SK-N-MC (cell line): ENCODE measurements around the gene APOB.

Experiments
- EZH2 ChIP-seq: fragments of 200-600 bp; sonication (generic); IDR thresholded peaks from one replicate; pipeline ENCODE4 v1.6.1; 2017; ENCODE audit warnings: antibody characterized with exemption
- FOXP2 ChIP-seq: optimal IDR thresholded peaks from 2 replicates; pipeline ENCODE3; 2011; ENCODE audit warnings: mild to moderate bottlenecking, moderate library complexity; ENCODE audit not compliant: insufficient read depth; ENCODE audit errors: extremely low read length, control extremely low read depth
- POLR2AphosphoS5 ChIP-seq: IDR thresholded peaks from 2 replicates; pipeline ENCODE4 v1.6.1; 2012; ENCODE audit warnings: mild to moderate bottlenecking, low read depth, low read length, borderline replicate concordance

- TF ChIP-seq EZH2 (no peak), POLR2AphosphoS5 (no peak), FOXP2 (no peak)
Measured at GRCh38 chr2:20962939-20963557, 80.8 kb downstream of the APOB start.
